Jurkat, Clone E6-1 (cell line): Measurements from ENCODE around the gene C16orf86. TPM values are rescaled to one million over a fixed set of nuclear protein-coding genes. Genes with fewer than 3 reads are reported as not detected.

Experiments used
- DNase-seq: peaks from one replicate; pipeline ENCODE4 v3.0.0-alpha.2; 2011; ENCODE audit warnings: low read depth, low spot score
- H3K4me3 ChIP-seq: 2 replicates; pipeline ENCODE4 v1.5.1; 2011; ENCODE audit warnings: mild to moderate bottlenecking, low read length, control low read depth, moderate library complexity
- polyA plus RNA-seq: library from polyadenylated mRNA; unstranded; fragments of >200 nt; gene quantifications from one replicate; pipeline ENCODE4 v1.2.1, GENCODE V29; 2012; ENCODE audit warnings: missing spikeins; ENCODE audit not compliant: insufficient read length, insufficient read depth

The C16orf86 gene, protein sequence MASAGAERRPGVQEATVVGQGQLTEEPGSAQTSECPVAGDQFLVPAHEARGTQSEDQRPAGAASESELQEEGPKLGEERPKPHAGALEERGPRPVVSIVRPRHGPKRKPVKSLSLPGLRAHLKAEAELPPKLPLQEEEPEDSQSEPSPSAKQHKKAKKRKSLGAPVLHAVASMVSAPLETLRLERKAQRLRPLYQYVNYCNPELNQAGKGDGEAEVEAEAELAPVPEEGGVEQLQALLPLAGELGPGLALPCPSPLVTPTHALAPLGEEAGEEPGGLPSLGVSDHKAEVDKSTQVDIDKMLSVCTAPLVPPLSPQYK
- 2.6 TPM for polyA plus RNA-seq

- DNase-seq, result peak; percentile 74
Observed at GRCh38 chr16:67666559-67667452, at the start of gene C16orf86, which contains the start of gene ENKD1. C16orf86 (plus strand) TSS chr16:67666814; CDS start chr16:67666971, 157 bp downstream. ENKD1 (minus strand) TSS chr16:67666750; CDS start chr16:67666442, 308 bp downstream.

GRCh38 chr16:67628216-67628615, 38.4 kb upstream of the C16orf86 start:
- DNase-seq, result no peak
- H3K4me3 ChIP-seq, result no peak overlapping the region

More at GRCh38 chr16:67666559-67667452, at the start of gene C16orf86, which contains the start of gene ENKD1:
- peak within 1 kb of the TSS; percentile 62 for H3K4me3 ChIP-seq

GRCh38 chr16:67632415-67633172, 34.0 kb upstream of the C16orf86 start:
- DNase-seq, result no peak
- no peak overlapping the region for H3K4me3 ChIP-seq

GRCh38 chr16:67636713-67637112, 29.9 kb upstream of the C16orf86 start:
- no peak overlapping the region for H3K4me3 ChIP-seq
- DNase-seq, result no peak

- no peak for DNase-seq
- no peak overlapping the region for H3K4me3 ChIP-seq
Observed at GRCh38 chr16:67637625-67638024, 29.0 kb upstream of the C16orf86 start.

- H3K4me3 ChIP-seq, result no peak overlapping the region
- no peak for DNase-seq
Observed at GRCh38 chr16:67641779-67642708, 24.6 kb upstream of the C16orf86 start.

GRCh38 chr16:67644038-67644437, 22.6 kb upstream of the C16orf86 start:
- no peak overlapping the region for H3K4me3 ChIP-seq
- DNase-seq, result no peak

- H3K4me3 ChIP-seq, result peak overlapping the region; percentile 92
- DNase-seq, result no peak
Observed at GRCh38 chr16:67645397-67646121, 21.1 kb upstream of the C16orf86 start.

GRCh38 chr16:67647111-67647651, 19.4 kb upstream of the C16orf86 start:
- H3K4me3 ChIP-seq, result no peak overlapping the region
- DNase-seq, result no peak

DNA sequence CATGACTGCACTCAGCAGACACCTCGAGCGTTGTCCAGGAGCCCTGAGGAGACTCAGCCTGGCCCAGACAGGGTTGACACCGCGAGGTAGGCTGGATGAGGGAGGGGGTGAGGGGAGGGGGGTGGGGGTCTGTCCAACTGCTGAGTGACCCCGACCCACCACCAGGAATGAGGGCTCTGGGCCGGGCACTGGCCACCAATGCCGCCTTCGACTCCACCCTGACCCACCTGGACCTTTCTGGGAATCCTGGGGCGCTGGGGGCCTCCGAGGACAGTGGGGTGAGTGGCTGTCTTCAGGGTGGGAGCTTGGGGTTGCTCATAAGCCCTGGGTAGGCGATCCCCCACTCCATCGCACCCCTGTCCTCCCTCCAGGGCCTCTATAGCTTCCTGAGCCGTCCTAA, 18.9 kb upstream of the C16orf86 start:
- no peak overlapping the region for H3K4me3 ChIP-seq
- no peak for DNase-seq

GRCh38 chr16:67648088-67648763, 18.4 kb upstream of the C16orf86 start:
- H3K4me3 ChIP-seq, result no peak overlapping the region
- no peak for DNase-seq

DNA sequence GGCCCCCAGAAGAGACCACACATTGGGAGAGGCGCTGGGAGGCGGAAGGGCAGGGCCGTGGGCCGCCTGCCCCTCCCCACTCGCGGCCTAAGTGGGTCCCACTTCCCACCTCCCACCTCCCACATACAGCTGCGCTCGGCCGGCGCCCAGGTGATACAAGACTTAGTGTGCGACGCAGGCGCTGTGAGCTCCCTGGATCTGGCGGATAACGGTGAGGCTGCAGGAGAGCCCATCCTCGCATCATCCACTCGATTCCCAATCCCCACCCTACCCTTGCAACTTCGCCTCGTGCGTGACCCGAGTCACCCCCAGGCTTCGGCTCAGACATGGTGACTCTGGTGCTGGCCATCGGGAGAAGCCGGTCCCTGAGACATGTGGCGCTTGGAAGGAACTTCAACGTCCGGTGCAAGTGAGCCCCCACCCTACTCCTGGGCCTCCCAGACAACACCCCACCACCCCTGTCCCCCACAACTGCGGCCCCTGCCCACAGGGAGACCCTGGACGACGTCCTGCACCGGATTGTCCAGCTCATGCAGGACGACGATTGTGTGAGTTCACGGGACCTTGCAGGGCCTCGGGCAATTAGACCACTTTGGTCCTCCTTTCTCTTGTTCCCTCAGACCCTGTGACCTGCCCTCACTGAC, 17.7 kb upstream of the C16orf86 start:
- DNase-seq, result no peak
- H3K4me3 ChIP-seq, result no peak overlapping the region

DNA sequence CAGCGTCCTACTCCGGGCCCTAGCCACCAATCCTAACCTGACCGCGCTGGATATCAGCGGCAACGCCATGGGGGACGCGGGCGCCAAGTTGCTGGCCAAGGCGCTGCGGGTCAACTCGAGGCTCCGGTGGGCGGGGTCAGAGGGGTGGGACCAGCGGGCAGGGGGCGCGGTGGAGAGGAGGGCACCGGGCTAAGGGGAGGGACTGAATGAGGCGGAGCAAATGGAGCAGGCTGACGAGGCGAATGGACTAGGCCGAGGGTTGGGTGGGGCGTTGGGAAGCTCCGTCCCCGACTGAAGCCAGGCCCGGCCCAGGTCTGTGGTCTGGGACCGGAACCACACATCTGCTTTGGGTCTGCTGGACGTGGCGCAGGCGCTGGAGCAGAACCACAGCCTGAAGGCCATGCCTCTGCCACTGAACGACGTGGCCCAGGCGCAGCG, 17.1 kb upstream of the C16orf86 start:
- DNase-seq, result no peak
- no peak overlapping the region for H3K4me3 ChIP-seq

GRCh38 chr16:67650023-67650422, 16.6 kb upstream of the C16orf86 start:
- no peak for DNase-seq
- no peak overlapping the region for H3K4me3 ChIP-seq

DNA sequence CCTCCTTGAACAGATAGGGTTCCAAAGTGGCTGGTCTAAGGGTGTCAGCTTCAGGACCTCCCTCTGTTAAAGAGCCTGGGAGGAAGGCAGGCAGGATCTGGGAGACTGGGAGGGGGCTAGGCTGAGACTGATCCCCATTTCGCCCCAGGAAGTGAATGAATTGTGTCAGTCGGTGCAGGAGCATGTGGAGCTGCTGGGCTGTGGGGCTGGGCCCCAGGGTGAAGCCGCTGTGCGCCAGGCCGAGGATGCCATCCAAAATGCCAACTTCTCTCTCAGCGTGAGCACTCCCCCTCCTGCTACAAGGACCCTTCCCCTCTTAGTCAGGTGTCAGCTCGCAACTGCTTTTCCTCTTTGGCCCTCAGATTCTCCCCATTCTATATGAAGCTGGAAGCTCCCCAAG, 15.6 kb upstream of the C16orf86 start:
- DNase-seq, result no peak
- no peak overlapping the region for H3K4me3 ChIP-seq

GRCh38 chr16:67651847-67652246, 14.8 kb upstream of the C16orf86 start:
- no peak for DNase-seq
- no peak overlapping the region for H3K4me3 ChIP-seq
